ENCODE results near the gene WBP1L.
"Not testable (repeated sequence)": the region's sequence is repeated elsewhere in the genome, so short reads cannot be mapped to it uniquely, and the experiment has no call there.

The WBP1L gene

DNA sequence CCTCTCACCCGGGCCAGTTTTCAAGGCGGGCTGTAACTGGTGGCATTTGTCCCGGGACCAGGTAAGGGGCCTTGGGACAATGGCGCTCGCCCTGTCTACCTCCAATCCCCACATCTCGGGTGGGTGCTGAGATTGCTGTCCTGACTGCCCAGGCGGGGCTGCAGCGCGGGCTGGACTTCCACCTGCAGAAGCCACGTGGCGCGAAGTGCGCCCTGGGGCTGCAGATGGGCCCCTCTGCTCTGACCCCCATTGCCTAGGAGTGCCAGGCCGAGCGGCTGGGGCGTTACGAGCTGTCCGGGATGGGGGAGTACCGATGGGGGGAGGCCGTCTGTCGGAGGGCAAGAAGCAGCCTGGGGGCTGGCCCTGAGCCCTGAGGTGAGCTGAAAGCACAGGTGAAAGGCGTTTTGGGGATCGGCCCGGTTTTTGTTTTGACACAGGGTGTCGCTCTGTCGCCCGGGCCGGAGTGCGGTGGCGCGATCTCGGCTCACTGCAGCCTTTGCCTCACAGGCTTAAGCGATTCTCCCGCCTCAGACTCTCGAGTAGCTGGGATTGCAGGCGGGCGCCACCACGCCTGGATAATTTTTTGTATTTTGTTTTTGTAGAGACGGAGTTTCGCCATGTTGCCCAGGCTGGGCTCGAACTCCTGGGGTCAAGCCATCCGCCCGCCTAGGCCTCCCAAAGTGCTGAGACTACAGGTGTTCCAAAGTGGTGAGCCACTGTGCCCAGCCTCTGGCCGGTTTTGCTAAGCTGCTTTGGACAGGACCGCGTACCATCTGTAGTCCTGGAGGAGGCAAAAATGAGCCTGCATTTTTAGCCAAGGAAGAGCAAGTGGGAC is 28.9 kb upstream of the WBP1L start, which contains the start of gene SFXN2:
Gene SFXN2, plus strand, starts transcription at position 16 of the 835 bp plus-strand sequence. CDS start 12,001 bp downstream, outside the sequence.
- peak within 1 kb of the TSS; percentile 93 for H3K27ac Mint-ChIP-seq
- no peaks in the 10 kb centered on the region for H3K27me3 Mint-ChIP-seq
- peak within 1 kb of the TSS; percentile 85 for H3K4me3 Mint-ChIP-seq
- peaks cover 70% of the 10 kb centered on the region for H3K4me1 Mint-ChIP-seq (ENCODE audit: low read depth)
- no peak for DNase-seq
- peaks cover 61% of the 10 kb centered on the region for H3K36me3 Mint-ChIP-seq (ENCODE audit: low read depth)
- no peaks in the 10 kb centered on the region for H3K9me3 Mint-ChIP-seq

- no peaks in the 10 kb centered on the region for H3K9me3 Mint-ChIP-seq
- no peaks in the 10 kb centered on the region for H3K27me3 Mint-ChIP-seq
- H3K4me1 Mint-ChIP-seq (ENCODE audit: low read depth): peaks cover 66% of the 10 kb centered on the region
- peak overlapping the region; percentile 74 for H3K27ac Mint-ChIP-seq
- no peak for DNase-seq
- H3K36me3 Mint-ChIP-seq (ENCODE audit: low read depth): peaks cover 67% of the 10 kb centered on the region
- peak overlapping the region; percentile 85 for H3K4me3 Mint-ChIP-seq
Observed at GRCh38 chr10:102715880-102716279, 27.9 kb upstream of the WBP1L start.

DNA sequence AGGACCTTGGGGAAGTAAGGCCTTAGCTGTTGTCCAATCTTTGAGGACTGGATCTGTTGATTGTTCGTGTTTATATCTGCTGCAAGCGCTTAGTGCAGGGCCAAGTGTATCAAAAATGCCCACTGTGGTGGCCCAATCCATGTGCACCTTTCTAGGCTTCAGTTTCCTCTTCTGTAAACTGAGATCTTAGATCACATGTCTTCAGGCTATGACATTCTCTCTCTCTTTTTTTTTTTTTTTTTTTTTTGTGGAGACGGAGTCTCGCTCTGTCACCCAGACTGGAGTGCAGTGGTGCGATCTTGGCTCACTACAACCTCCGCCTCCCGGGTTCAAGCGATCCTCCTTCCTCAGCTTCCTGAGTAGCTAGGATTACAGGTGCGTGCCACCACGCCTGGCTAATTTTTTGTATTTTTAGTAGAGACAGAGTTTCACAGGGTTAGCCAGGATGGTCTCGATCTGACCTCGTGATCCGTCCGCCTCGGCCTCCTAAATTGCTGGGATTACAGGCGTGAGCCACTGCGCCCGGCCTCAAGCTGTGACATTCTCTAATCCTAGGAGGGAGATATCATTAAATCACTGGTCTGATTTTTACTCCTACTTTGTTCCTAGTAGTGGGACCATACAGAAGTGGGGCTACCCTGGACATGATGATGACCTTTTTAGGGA is 26.7 kb upstream of the WBP1L start:
- Mint-ChIP-seq H3K4me1 (ENCODE audit: low read depth) (peaks cover 63% of the 10 kb centered on the region), H3K4me3 (peak overlapping the region; percentile 85), H3K36me3 (ENCODE audit: low read depth) (peaks cover 71% of the 10 kb centered on the region)
- not testable (repeated sequence) for DNase-seq, H3K27ac Mint-ChIP-seq, H3K9me3 Mint-ChIP-seq, H3K27me3 Mint-ChIP-seq

DNA sequence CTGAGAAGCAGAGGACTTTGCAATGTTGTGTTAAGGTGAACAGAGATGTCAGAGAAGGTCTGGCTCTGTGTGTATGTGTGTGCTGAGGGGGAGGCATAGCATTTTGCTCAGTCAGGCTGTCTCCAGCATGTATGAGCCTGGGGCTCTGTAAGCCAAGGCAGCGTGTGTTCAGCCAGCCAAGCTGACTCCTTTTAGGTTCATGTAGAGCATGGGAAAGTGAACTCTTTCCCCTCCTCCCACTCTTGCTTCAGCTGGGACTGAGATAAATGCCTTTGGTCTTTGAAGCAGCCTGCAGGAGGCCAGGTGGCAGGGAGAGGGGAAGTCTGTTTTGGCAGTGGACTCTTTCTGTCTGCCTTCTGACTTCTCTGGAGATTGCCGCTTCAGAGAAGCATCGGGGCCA is 25.5 kb upstream of the WBP1L start:
- peaks cover 54% of the 10 kb centered on the region for H3K4me1 Mint-ChIP-seq (ENCODE audit: low read depth)
- no peak overlapping the region for H3K4me3 Mint-ChIP-seq
- peaks cover 78% of the 10 kb centered on the region for H3K36me3 Mint-ChIP-seq (ENCODE audit: low read depth)
- DNase-seq: no peak
- peak overlapping the region; percentile 24 for H3K27ac Mint-ChIP-seq
- H3K27me3 Mint-ChIP-seq: no peaks in the 10 kb centered on the region
- H3K9me3 Mint-ChIP-seq: no peaks in the 10 kb centered on the region

GRCh38 chr10:102720337-102720736 is 23.4 kb upstream of the WBP1L start:
- Mint-ChIP-seq H3K27ac (no peak overlapping the region), H3K4me1 (ENCODE audit: low read depth) (peaks cover 53% of the 10 kb centered on the region), H3K9me3 (no peaks in the 10 kb centered on the region), H3K27me3 (no peaks in the 10 kb centered on the region), H3K36me3 (ENCODE audit: low read depth) (peaks cover 79% of the 10 kb centered on the region), H3K4me3 (no peak overlapping the region)
- DNase-seq: no peak

DNA sequence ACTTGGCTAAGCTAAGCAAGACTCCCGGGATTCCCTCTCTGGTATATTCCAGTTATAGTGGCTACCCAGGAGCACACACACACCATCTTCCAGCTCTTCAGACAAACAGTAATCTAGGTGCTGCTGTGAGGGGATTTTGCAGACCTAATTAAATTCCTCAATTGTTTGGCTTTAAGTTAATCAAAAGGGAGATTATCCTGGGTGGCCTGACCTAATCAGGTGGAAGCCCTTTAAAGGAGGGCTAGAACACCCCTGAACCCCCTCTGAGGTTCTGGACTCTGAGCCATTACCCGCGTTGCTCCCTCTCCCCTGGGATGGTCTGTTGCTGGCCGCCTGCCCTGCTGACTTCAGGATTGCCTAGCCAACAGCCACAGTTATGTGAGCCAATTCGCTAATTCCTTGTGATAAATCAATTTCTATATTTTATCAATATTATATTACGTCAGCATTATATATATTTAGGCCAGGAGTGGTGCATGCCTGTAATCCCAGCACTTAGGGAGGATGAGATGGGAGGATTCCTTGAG is 22.9 kb upstream of the WBP1L start:
- Mint-ChIP-seq H3K36me3 (ENCODE audit: low read depth) (peaks cover 77% of the 10 kb centered on the region), H3K4me1 (ENCODE audit: low read depth) (peaks cover 48% of the 10 kb centered on the region), H3K4me3 (no peak overlapping the region), H3K9me3 (no peaks in the 10 kb centered on the region), H3K27me3 (no peaks in the 10 kb centered on the region), H3K27ac (no peak overlapping the region)
- DNase-seq: no peak

DNA sequence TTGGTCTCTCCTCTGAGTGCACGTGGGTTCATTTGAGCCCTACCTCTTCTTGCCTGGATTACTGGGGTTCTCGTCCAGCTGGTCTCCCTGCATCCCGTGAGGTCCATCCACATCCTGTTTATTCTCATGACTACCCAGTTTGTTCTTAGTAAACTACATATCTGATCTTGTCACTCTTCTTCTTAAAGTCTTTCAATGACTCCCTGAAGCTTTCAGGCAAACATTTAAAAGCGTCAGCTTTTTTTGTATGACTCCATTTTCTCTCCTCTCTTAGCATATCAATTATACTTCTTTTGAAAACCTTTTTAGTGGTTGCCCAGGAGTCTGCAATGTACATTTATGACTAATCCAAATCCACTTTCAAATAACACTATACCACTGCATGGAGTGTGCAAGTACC is 21.8 kb upstream of the WBP1L start:
- H3K4me1 Mint-ChIP-seq (ENCODE audit: low read depth): peaks cover 38% of the 10 kb centered on the region
- H3K36me3 Mint-ChIP-seq (ENCODE audit: low read depth): peaks cover 76% of the 10 kb centered on the region
- H3K27ac Mint-ChIP-seq: peak overlapping the region; percentile 45
- H3K9me3 Mint-ChIP-seq: no peaks in the 10 kb centered on the region
- H3K27me3 Mint-ChIP-seq: no peaks in the 10 kb centered on the region
- DNase-seq: no peak
- H3K4me3 Mint-ChIP-seq: no peak overlapping the region

- no peak for DNase-seq
- H3K4me1 Mint-ChIP-seq (ENCODE audit: low read depth): peaks cover 27% of the 10 kb centered on the region
- H3K36me3 Mint-ChIP-seq (ENCODE audit: low read depth): peaks cover 76% of the 10 kb centered on the region
- H3K27ac Mint-ChIP-seq: no peak overlapping the region
- no peak overlapping the region for H3K4me3 Mint-ChIP-seq
- H3K9me3 Mint-ChIP-seq: no peaks in the 10 kb centered on the region
- no peaks in the 10 kb centered on the region for H3K27me3 Mint-ChIP-seq
Observed at GRCh38 chr10:102723989-102724388, 19.8 kb upstream of the WBP1L start.

DNA sequence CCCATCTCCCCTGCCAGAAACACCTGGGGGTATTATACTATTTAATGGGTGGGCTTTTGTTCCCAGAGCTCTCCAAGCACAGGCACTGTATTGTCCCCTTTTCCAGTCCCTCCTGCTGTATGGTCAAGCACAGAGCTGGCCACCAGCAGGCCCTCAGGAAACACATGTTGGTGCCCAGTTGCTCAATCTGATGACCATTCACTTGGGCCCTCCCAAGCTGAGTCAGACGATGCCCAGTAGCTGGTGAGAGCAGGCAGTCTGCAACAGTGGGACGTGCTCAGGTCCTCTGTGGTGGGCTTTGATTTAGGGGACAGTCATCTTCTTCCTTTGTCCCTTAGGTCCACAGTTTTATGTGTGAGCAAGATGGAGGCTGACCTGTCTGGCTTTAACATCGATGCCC is 17.5 kb upstream of the WBP1L start:
- Mint-ChIP-seq H3K4me3 (no peak overlapping the region), H3K9me3 (no peaks in the 10 kb centered on the region), H3K27me3 (no peaks in the 10 kb centered on the region), H3K4me1 (ENCODE audit: low read depth) (peaks cover 18% of the 10 kb centered on the region), H3K36me3 (ENCODE audit: low read depth) (peaks cover 83% of the 10 kb centered on the region), H3K27ac (no peak overlapping the region)
- DNase-seq: no peak

- Mint-ChIP-seq H3K4me1 (ENCODE audit: low read depth) (peaks cover 11% of the 10 kb centered on the region), H3K27ac (no peak overlapping the region), H3K27me3 (no peaks in the 10 kb centered on the region), H3K9me3 (no peaks in the 10 kb centered on the region), H3K36me3 (ENCODE audit: low read depth) (peaks cover 87% of the 10 kb centered on the region), H3K4me3 (no peak overlapping the region)
- peak; percentile 7 for DNase-seq
Observed at GRCh38 chr10:102727037-102727818, 16.5 kb upstream of the WBP1L start.

DNA sequence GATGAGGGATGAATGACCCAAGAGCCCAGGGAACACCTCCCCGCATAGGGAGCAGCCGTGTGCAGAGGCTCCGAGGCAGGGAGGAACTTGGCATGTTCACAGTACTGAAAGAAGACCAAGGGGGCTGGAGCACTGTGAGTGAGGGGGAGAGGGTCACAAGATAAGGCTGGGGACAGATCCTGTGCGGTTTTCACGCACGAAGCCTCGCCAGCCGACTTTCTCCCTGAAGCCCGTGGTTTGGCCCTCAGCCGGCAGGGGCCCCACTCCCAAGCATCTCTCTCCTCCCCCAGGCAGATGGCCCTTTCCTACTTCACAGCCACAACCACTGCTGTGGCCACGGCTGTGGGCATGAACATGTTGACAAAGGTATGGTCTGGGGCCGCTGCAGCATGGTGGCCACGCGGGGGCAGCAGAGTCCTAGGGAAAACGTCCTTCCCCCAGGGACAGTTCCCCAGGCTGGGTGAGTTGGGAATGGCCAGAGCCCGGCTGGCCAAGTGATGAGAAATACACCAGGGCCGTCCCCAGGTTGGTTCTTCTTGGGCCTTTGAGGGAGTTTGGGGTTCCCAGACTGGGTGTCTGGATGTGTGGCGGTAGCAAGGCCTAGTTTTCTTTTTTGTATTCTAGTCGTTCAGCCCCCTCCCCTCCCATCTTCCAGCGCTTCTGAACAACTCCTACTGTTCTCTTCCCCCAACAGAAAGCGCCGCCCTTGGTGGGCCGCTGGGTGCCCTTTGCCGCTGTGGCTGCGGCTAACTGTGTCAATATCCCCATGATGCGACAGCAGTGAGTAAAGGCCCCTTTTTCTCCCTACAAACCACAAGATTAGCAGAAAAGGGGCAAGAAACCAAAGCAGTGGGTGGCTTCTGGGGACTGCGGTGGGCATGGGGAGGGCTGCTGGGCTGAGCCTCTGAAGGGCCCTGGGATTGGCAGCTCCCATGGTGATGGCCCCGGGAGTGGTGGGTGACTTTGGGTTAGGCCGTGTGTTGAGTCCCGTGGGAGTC is 14.4 kb upstream of the WBP1L start:
- Mint-ChIP-seq H3K27ac (peak overlapping the region; percentile 81), H3K36me3 (ENCODE audit: low read depth) (peaks cover 92% of the 10 kb centered on the region), H3K27me3 (no peaks in the 10 kb centered on the region), H3K4me1 (ENCODE audit: low read depth) (peaks cover 7% of the 10 kb centered on the region), H3K4me3 (no peak overlapping the region), H3K9me3 (no peaks in the 10 kb centered on the region)
- peak; percentile 70 for DNase-seq

- Mint-ChIP-seq H3K27ac (no peak overlapping the region), H3K36me3 (ENCODE audit: low read depth) (peaks cover 94% of the 10 kb centered on the region)
Observed at GRCh38 chr10:102731222-102731800, 12.4 kb upstream of the WBP1L start.

DNA sequence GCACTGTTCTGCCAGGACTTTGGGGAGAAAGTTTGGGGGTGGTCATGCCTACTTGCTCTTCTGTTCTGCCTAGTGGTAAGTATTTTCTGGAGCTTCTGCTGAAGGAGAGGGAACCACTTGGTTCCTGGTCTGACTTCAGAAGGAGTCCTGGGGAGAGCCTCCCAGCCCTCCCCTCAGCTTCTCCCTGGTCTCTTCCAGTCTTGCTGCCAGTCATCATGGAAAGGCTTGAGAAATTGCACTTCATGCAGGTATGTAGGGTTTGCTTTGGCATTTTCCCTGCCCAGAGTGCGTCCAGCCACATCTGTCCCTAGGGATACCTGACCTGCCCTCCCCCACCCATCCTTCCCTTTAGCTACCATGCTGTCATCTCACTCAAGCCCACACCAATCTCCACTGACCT is 11.1 kb upstream of the WBP1L start:
- Mint-ChIP-seq H3K36me3 (ENCODE audit: low read depth) (peaks cover 87% of the 10 kb centered on the region), H3K9me3 (no peaks in the 10 kb centered on the region), H3K27ac (no peak overlapping the region)

More at GRCh38 chr10:102731222-102731800, 12.4 kb upstream of the WBP1L start:
- Mint-ChIP-seq H3K9me3 (no peaks in the 10 kb centered on the region), H3K27me3 (no peaks in the 10 kb centered on the region), H3K4me1 (ENCODE audit: low read depth) (peaks cover 7% of the 10 kb centered on the region), H3K4me3 (no peak overlapping the region)
- DNase-seq: peak; percentile 22

More for the DNA sequence above, 11.1 kb upstream of the WBP1L start:
- DNase-seq: peak; percentile 11
- peaks cover 7% of the 10 kb centered on the region for H3K4me1 Mint-ChIP-seq (ENCODE audit: low read depth)
- no peaks in the 10 kb centered on the region for H3K27me3 Mint-ChIP-seq
- no peak overlapping the region for H3K4me3 Mint-ChIP-seq
